OCI-LY7 (cell line): ENCODE measurements around the gene POLD3. TPM values are rescaled to one million over a fixed set of nuclear protein-coding genes. Genes with fewer than 3 reads are reported as not detected.

Experiments
- BruUV-seq: library from RNA; stranded (reverse); fragments of 400-500 nt; replicated peaks from 2 replicates; lab custom pipeline; 2021; lab: Mats Ljungman, UMichigan
- CTCF ChIA-PET: fragments of 300-600 bp; sonication (Branson Sonifier 250); formaldehyde crosslinking; loops from one replicate; lab custom pipeline; 2022; ENCODE audit warnings: antibody characterized with exemption; ENCODE audit not compliant: unreplicated experiment; lab: Charles Lee
- POLR2A ChIA-PET: fragments of 300-600 bp; sonication (Branson Sonifier 250); formaldehyde crosslinking; loops from one replicate; lab custom pipeline; 2022; ENCODE audit warnings: antibody characterized with exemption; lab: Charles Lee
- DNase-seq: peaks from one replicate; pipeline ENCODE4 v3.0.0-alpha.2; 2015; ENCODE audit warnings: low spot score
- H2AFZ ChIP-seq: fragments of 200-600 bp; sonication (generic), shearing (Covaris generic); 2 replicates; pipeline ENCODE4 v1.6.1; 2014; ENCODE audit warnings: mild to moderate bottlenecking, antibody characterized with exemption, low read length, moderate library complexity
- H3K27ac ChIP-seq: fragments of 200-600 bp; sonication (generic); 2 replicates; pipeline ENCODE4 v1.5.1; 2014; ENCODE audit warnings: mixed run types, low read depth, mild to moderate bottlenecking, moderate library complexity, low read length, inconsistent platforms; ENCODE audit not compliant: poor library complexity, severe bottlenecking
- H3K36me3 ChIP-seq: fragments of 200-600 bp; sonication (generic); 2 replicates; pipeline ENCODE4 v1.6.1; 2014; ENCODE audit warnings: mild to moderate bottlenecking, antibody characterized with exemption, low read length, moderate library complexity, mixed read lengths; ENCODE audit not compliant: insufficient read depth
- H3K4me1 ChIP-seq: fragments of 200-600 bp; sonication (generic); 2 replicates; pipeline ENCODE4 v1.5.1; 2014; ENCODE audit warnings: mild to moderate bottlenecking, low read length; ENCODE audit not compliant: insufficient read depth, poor library complexity, severe bottlenecking
- H3K4me2 ChIP-seq: fragments of 200-600 bp; sonication (generic); 2 replicates; pipeline ENCODE4 v1.6.1; 2014; ENCODE audit warnings: mild to moderate bottlenecking, low read length
- H3K4me3 ChIP-seq: fragments of 200-600 bp; sonication (generic); 2 replicates; pipeline ENCODE4 v1.5.1; 2014; ENCODE audit warnings: mild to moderate bottlenecking, low read depth, low read length; ENCODE audit not compliant: poor library complexity, severe bottlenecking
- H3K79me2 ChIP-seq: fragments of 200-600 bp; sonication (generic); 2 replicates; pipeline ENCODE4 v1.6.1; 2016; ENCODE audit warnings: low read depth, mild to moderate bottlenecking, low read length, moderate library complexity, mixed read lengths; ENCODE audit not compliant: insufficient read depth
- H3K9me2 ChIP-seq: fragments of 200-600 bp; sonication (generic); 2 replicates; pipeline ENCODE4 v1.6.1; 2016; ENCODE audit warnings: mild to moderate bottlenecking, low read length, mixed read lengths; ENCODE audit not compliant: insufficient read depth
- H3K9me3 ChIP-seq: fragments of 200-600 bp; sonication (generic); 2 replicates; pipeline ENCODE4 v1.6.1; 2014; ENCODE audit warnings: mild to moderate bottlenecking, mixed run types, low read length, mixed read lengths
- H4K20me1 ChIP-seq: fragments of 200-600 bp; sonication (generic); 2 replicates; pipeline ENCODE4 v1.6.1; 2014; ENCODE audit warnings: mild to moderate bottlenecking, antibody characterized with exemption, low read length, moderate library complexity, mixed read lengths; ENCODE audit not compliant: insufficient read depth
- EZH2phosphoT487 ChIP-seq: fragments of 200-600 bp; sonication (generic); IDR thresholded peaks from 2 replicates; pipeline ENCODE4 v1.6.1; 2018; ENCODE audit warnings: low read depth, borderline replicate concordance, mild to moderate bottlenecking, mixed run types, antibody characterized with exemption, low read length, moderate library complexity, mixed read lengths
- intact Hi-C: fragments of 100-400 bp; cut with micrococcal nuclease; formaldehyde crosslinking; loops from one replicate; pipeline ENCODE4 v1.10.0; 2022; ENCODE audit not compliant: unreplicated experiment
- total RNA-seq, 2 experiments: library from RNA; depleted of rRNA in 1 of 2; stranded (reverse); fragments of >200 nt in 1 of 2; shearing (Covaris generic) in 1 of 2; gene quantifications; 2 replicates each; pipeline ENCODE4 v1.2.3, GENCODE V29; 2014 to 2022
- TF ChIP-seq, protein P1 (sequence below): fragments of 200-600 bp; sonication (generic); conservative IDR thresholded peaks from 2 replicates; pipeline ENCODE4 v1.5.1; 2014; ENCODE audit warnings: mild to moderate bottlenecking, antibody characterized with exemption, low read length, moderate library complexity, mixed read lengths

POLD3 gene
- total RNA-seq, 2 experiments from 2014 or later = 38.8 to 39.3 TPM

- H3K9me2 ChIP-seq = no peaks in the 10 kb centered on the region
- POLR2A ChIA-PET = interaction anchor here (0.7 kb wide), 1 partner anchor 229 kb away, joined by 3 read pairs; no protein-coding TSS in a partner anchor
- no TSS peak for BruUV-seq
- peaks cover 5% of the 10 kb centered on the region; the same call in 1 of the 2 replicates for H3K79me2 ChIP-seq
- intact Hi-C loops = no loop called here
- no peak overlapping the region for H3K4me3 ChIP-seq
- no peak overlapping the region for H3K4me2 ChIP-seq
- no peaks in the 10 kb centered on the region for H4K20me1 ChIP-seq
- H3K36me3 ChIP-seq = peaks cover 75% of the 10 kb centered on the region
- H2AFZ ChIP-seq = no peak overlapping the region
- CTCF ChIA-PET = no interaction called here
- no peaks in the 10 kb centered on the region for H3K9me3 ChIP-seq
- H3K27ac ChIP-seq = no peak overlapping the region
- TF ChIP-seq EZH2phosphoT487 = no peak
- TF ChIP-seq, protein P1, sequence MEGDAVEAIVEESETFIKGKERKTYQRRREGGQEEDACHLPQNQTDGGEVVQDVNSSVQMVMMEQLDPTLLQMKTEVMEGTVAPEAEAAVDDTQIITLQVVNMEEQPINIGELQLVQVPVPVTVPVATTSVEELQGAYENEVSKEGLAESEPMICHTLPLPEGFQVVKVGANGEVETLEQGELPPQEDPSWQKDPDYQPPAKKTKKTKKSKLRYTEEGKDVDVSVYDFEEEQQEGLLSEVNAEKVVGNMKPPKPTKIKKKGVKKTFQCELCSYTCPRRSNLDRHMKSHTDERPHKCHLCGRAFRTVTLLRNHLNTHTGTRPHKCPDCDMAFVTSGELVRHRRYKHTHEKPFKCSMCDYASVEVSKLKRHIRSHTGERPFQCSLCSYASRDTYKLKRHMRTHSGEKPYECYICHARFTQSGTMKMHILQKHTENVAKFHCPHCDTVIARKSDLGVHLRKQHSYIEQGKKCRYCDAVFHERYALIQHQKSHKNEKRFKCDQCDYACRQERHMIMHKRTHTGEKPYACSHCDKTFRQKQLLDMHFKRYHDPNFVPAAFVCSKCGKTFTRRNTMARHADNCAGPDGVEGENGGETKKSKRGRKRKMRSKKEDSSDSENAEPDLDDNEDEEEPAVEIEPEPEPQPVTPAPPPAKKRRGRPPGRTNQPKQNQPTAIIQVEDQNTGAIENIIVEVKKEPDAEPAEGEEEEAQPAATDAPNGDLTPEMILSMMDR = no peak
- H3K4me1 ChIP-seq = no peaks in the 10 kb centered on the region
- DNase-seq = no peak
These were observed 13.0 kb downstream of the POLD3 start for GRCh38 chr11:74605403-74605802.

- Histone ChIP-seq H3K4me2 (no peak overlapping the region), H3K79me2 (peaks cover 10% of the 10 kb centered on the region; the same call in 1 of the 2 replicates), H4K20me1 (no peaks in the 10 kb centered on the region), H3K9me3 (no peaks in the 10 kb centered on the region), H3K9me2 (no peaks in the 10 kb centered on the region), H3K36me3 (peaks cover 87% of the 10 kb centered on the region), H2AFZ (no peak overlapping the region), H3K4me1 (no peaks in the 10 kb centered on the region), H3K4me3 (no peak overlapping the region), H3K27ac (no peak overlapping the region)
- CTCF ChIA-PET = no interaction called here
- DNase-seq = no peak
- POLR2A ChIA-PET = interaction anchor here (1.0 to 1.4 kb wide), 4 partner anchors 8 to 26 kb away, joined by 3 to 5 read pairs (median 4); partner anchors contain the start of gene POLD3
- intact Hi-C loops = no loop called here
- no TSS peak for BruUV-seq
- TF ChIP-seq, protein P1 = no peak
- TF ChIP-seq EZH2phosphoT487 = no peak
These were observed 16.0 kb downstream of the POLD3 start for GRCh38 chr11:74608431-74608830.

GRCh38 chr11:74611369-74611861 is 19.0 kb downstream of the POLD3 start:
- Histone ChIP-seq H3K27ac (no peak overlapping the region), H3K4me2 (no peak overlapping the region), H3K36me3 (peaks cover 87% of the 10 kb centered on the region), H4K20me1 (no peaks in the 10 kb centered on the region), H3K9me2 (no peaks in the 10 kb centered on the region), H2AFZ (no peak overlapping the region), H3K79me2 (peaks cover 10% of the 10 kb centered on the region; the same call in 1 of the 2 replicates), H3K4me3 (no peak overlapping the region), H3K9me3 (no peaks in the 10 kb centered on the region), H3K4me1 (no peaks in the 10 kb centered on the region)
- ChIA-PET POLR2A (no interaction called here), CTCF (no interaction called here)
- TF ChIP-seq, protein P1 = peak; percentile 75
- no peak for TF ChIP-seq EZH2phosphoT487
- DNase-seq = peak; percentile 25
- BruUV-seq = no TSS peak
- intact Hi-C loops = loop anchor here (2.0 to 10.0 kb wide), 2 partner anchors 63 to 115 kb away; no protein-coding TSS in a partner anchor
